GM18520 (cell line): ENCODE measurements around the gene MYH9.
"Not testable (repeated sequence)": the region's sequence is repeated elsewhere in the genome, so short reads cannot be mapped to it uniquely, and the experiment has no call there.

Source experiments
- ATAC-seq: cut with Tn5 transposase; IDR thresholded peaks from one replicate; pipeline ENCODE4 v1.9.1; 2021; ENCODE audit not compliant: unreplicated experiment

Gene MYH9

DNA sequence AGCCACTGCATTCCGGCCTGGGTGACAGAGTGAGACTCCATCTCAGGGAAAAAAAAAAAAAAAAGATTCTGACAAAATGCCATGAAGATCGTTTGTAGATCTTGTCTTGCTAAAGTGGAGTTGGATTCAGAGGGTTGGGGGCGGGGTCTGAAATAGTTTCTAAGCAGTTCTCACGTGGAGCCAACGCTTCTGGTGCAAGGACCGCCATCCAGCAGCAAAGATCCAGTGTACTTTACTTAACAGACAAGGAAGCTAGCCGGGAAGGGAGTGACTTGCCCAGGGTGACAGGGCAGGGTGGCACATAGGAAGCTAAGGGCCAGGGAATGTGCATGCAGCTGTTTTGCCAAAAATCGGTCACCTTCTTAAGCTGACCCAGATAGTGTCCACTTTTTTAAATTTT is 107.4 kb downstream of the MYH9 start:
- no peak for ATAC-seq

DNA sequence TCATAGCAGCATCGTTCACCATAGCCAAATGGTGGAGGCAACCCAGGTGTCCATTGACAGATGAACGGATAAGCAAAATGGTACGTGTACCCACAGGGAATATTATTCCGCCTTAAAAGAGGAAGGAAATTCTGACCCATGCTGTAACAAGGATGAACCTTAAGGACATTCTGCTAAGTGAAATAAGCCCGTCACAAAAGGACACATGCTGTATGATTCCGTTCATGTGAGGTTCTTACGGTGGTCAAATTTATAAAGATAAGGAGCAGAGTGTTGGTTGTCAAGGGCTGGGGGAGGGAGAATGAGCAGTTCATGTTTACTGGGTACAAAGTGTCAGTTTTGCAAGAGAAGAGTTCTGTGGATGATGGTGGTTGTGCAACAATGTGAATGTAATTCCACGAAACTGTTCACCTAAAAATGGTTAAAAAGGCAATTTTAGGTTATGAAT is 108.5 kb downstream of the MYH9 start:
- ATAC-seq = no peak

DNA sequence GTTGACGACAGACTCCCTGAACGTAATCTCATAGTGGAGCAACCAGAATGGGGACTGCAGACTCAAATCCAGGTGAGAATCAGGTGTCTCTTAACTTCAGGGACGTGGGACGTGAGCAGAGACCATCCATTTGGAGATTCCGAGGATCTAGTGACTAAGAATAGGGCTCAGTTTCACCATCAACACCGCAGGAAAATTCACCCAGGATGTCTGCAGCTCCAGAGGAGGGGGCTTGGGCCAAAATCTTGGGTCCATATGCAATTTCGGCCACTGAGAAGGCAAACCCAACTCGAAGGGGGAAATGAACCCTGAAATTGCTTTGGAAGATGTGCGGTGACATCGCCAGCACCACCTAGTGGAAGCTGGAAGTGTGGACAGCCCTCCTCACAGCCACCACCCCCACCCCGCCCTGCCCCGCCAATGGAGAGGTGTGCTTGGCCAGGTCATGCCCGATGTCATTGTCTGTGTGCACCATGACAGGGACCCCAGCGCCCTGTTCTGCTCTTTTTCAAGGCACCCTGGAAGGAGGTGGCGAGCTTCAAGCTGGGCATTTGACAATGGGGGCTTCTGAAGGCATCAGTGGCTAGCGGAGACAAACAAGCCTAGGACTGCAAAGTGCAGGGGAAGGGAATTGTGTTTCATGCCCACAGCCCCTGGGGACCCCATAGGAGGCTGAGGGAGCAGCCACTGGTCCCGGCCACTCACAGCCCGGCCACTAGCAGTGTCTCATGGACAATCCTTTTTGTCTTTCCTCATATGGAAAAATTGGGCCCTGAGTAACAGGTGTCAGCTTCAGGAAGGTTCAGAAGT is 110.1 kb downstream of the MYH9 start:
- no peak for ATAC-seq

DNA sequence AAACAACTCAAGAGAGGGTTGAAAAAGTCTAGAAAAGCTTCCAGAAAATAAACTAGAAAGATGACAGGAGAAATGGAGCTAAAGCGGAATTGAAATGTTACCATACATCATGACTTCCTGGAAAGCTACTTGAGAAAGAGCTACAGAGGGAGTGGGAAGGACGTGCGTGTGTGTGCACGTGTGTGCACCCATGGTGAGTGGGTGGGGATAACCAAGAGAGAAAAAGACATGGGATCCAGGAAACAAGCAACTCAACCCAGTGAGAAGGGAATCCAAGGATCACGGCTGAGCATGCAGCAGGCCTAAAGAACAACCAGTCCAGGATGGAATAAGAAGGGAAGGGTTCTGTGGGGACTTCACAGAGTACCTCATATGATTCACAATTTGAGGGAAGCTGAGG is 113.2 kb downstream of the MYH9 start:
- no peak for ATAC-seq

DNA sequence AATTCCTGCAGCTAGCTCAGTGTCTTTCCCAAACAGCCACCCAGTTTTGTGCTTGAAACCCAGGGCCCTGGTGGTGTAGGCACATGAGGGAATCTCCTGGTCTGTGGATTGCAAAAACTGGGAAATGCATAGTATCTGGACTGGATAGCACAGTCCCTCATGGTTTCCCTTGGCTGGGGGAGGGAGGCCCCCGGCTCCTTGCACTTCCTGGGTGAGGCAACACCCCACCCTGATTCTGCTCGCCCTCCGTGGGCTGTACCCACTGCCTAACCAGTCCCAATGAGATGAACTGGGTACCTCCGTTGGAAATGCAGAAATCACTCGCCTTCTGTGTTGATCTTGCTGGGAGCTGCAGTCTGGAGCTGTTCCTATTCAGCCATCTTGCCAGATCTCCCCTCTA is 115.8 kb downstream of the MYH9 start:
- ATAC-seq = not testable (repeated sequence)

DNA sequence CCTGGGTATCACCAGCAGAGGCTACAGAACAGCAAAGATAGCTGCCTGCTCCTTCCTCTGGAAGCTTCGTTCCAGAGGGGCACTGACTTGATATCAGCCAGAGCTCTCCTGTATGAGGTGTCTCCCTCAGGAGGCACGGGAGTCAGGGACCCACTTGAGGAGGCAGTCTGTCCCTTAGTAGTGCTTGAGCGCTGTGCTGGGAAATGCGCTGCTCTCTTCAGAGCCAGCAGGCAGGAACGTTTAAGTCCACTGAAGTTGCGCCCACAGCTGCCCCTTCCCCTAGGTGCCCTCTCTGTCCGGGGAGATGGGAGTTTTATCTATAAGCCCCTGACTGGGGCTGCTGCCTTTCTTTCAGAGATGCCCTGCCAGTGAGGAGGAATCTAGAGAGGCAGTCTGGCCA is 116.5 kb downstream of the MYH9 start:
- ATAC-seq = not testable (repeated sequence)

DNA sequence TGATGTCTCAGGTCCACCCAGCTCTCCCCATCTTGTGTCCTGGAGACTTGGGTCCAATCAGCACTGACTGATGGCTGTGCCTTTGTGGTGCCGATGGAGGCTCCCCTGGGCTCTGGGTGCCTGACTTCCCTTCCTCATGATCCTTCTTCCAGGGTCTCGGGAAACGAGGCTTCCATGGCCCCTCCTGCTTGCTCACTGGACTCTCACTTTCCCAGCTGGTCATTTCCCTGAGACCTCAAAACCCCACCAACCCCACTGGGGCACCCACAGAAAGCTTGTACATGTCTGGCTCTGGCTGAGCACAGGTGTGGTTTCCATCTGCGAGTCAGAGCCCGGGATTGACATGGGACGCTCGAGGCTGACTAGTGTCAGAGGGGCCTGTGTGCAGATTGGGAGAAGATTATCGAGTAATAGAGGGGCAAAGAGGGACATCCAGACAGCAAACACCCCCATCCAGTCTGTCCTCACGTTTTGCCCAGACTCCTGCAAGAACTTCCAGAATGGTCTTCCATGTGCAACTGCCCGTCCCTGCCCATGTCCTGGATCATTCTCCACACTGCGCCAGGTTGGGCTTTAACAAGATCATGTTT is 119.8 kb downstream of the MYH9 start:
- ATAC-seq = no peak

DNA sequence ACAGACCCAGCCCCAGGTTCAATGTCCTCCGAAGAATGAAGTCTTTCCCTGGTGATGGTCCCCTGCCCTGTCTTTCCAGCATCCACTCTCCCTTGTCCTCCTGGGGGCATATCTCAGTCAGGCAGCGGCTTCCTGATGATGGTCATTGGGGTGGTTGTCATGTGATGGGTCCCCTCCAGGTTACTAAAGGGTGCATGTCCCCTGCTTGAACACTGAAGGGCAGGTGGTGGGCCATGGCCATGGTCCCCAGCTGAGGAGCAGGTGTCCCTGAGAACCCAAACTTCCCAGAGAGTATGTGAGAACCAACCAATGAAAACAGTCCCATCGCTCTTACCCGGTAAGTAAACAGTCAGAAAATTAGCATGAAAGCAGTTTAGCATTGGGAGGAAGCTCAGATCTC is 120.7 kb downstream of the MYH9 start:
- no peak for ATAC-seq

DNA sequence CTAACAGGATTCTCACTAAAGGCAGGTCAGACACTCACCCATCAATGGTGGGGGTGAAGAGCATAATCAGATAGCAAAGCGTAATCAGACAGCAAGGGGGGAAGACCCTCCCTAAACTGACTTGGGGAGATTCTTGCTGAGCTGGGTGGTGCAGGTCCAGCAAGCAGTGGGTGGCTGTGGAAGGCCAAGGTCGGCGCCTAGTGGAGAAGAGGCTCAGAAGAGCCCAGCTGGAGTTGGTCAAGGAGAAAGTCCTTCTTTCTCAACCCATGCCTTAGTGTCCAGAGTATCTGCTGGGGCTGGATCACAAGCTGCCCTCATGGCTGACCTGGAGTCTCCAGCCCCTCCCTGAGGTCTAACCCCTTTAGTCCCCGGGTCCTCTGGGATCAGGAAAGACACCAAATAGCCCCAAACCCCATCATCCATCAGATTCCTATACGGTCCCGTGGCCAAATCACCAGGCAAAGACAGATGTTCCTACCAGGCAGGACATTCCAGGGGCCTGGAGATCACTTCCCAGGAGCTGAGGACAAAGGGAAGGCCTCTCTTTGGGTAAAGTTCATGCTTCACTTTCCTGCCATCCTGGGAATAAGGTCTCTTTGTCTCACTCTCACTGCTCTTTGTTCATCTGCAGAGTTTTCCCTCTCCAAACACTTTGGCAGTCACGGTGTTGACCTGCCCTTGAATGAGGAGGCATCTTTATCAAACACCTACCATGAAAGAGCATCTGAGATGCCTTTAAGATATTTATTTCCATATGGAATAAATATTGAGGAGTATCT is 123.7 kb downstream of the MYH9 start:
- ATAC-seq = not testable (repeated sequence)

DNA sequence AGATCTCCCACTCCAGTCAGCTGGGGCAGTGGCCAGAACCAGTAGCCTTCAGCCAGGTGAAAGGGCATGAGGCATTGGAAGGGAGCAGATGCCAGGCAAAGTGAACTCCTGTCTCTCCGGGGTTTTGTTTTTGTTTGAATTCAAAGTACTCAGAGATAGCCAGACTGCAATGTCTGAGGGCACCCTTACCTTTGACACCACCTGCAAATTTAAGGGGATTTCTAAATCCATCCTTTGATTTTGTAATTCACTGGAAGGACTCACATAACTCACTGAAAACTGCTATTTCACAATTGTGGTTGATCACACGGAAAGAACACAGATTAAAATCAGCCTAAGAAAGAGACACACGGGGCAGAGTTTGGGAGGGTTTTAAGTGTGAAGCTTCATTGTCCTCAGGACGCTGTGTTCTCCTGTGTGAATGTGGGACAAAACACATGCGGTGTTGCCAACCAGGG is 124.5 kb downstream of the MYH9 start:
- not testable (repeated sequence) for ATAC-seq

DNA sequence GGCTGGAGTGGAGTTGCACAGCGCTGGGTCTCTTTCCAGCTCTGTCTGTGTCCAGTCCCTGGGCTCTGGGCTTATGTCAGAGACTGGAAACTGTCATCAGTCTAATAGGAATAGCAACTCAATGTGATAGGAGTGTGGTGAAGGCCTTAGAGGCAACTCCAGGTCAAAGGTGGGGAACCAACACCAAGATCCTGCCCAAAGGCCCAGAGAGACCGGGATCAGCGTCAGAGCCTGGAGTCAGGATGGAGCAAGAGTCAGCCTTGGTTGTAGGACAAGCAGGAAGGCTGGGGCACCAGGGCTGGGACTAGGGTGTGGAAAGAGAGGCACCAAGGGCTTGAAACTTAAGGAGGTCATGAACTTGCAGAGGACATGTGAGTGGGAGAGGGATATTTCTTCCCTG is 125.5 kb downstream of the MYH9 start:
- ATAC-seq = not testable (repeated sequence)

DNA sequence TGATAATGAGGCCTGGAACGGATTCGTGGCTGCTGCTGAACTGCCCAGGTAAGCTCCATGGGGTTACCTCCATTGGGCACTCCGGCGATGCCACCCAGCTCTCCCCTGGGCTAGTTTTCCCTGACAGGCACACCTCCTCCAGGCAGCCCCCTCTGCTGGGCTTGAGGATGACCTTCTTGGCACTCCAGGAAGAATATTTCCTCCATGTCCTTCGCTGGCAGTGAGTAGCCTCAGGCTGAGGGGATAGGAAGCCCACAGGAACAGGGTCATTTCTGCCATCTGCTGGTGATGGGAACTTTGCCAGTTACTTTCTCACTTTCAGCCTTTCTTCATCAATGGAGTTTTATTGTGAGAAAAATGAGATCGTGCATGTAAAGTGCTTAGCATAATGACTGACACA is 126.1 kb downstream of the MYH9 start:
- not testable (repeated sequence) for ATAC-seq

DNA sequence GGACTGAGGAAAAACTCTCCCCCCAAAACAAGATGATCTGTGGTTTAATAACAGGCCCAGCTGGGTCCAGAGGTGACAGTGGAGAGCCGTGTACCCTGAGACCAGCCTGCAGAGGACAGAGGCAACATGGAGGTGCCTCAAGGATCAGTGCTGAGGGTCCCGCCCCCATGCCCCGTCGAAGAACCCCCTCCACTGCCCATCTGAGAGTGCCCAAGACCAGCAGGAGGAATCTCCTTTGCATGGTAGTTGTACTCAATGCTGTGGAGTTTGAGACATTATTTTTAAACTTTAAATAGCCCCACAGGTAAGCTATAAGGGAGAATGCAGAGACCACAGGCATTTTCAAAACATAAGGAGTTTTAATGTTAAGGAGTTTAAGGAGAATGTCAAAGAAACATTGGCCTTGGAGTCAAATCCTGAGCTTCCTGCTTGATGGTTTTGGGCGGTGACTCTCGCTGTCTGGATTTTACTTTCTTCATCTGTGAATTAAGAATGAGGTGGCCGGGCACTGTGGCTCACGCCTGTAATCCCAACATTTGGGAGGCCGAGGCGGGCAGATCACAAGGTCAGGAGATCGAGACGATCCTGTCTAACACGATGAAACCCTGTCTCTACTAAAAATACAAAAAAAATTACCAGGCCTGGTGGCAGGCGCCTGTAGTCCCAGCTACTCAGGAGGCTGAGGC is 128.0 kb downstream of the MYH9 start:
- no peak for ATAC-seq

DNA sequence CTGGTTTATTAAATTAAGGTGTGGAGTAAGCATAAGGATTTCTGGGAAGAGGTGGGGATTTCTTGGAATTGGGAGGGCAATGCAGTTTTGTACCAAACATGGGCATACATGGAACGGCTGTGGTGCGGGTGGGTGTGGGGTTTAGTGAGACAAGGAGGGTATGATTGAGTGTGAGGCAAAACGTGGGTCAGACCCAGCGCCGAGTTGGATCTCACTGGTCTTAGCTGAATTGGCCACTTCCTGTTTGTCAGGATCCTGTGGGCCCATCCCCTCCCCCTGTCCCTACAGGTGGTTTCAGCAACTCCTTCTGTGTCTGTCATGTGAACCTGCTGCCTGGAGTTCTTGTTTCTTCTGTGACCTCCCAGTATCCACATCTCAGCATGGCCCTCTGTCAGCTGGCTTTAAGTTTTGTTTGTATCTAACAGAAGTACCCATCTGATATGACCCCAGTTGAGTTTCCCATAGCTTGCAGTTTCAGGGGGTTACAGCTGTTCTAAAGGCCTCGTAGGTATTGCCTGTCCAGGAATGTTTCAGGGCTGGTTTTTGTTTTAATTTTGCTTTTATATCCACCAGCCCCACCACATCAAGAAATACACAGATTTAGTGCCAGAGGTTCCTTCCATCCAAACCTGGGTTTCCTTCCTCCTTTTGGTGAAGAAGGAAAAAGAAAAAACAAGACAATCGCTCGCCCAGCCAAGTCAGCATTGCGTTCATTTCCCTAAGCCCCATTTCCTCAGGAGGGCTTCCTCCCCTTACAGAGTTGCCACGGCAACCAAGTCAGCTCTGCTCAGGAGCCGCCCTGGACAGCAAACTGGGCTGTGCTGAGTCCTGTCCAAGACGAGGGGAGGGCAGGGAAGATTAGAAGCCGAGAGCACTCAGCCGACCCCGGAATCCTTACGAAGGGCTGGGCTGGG is 128.8 kb downstream of the MYH9 start:
- ATAC-seq = no peak

DNA sequence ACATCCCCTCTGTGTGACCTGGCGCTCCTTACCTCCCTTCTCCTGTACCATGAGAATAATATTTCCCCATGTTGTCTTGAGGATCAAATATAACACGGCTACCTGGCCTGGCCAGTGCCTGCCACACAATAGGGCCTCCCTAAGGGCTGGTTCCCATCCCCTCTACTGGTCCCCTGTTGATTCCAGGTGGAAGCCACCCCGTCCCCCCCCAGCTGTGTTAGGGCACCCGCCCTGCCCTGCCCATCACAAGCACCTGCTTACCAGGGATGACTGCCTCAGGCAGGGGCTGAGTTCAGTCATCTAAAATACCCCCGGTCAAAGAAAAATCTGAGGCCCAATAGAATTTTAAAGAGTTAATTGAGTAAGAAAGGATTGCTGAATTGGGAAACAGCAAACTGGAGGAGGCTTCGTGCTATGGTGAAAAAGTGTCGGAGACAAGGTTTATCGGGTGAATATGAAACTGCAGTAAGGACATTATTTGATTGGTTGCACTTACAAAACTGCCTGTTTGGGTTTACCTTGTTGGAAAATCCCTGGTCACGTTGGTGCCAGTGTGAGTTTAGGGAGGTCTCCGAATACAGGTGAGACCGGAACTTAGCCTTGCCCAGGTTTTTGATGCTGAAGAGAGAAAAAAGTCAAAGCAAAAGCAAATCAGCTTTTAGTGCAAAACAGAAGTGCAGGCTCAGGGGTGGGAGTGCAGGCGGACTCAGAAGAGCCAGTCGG is 129.7 kb downstream of the MYH9 start:
- ATAC-seq = no peak

DNA sequence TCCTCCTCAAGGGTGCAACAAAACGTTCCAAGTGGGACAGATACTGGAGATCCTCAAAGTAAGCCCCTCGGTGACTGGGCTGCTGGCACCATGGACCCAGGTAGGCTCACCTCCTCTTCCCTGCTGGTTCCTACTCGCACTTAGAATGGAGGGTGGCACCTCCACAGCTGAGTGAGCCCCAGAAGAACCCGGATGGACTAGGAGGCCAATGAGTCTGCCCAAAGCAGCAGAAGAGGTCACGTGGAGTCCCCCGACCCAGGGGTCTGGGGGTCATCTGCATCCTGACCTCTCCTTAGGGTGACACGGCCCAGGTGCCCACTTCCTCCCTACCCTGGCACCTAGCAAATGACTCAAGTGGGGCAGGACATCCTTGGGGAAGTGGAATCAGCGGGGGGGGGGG is 130.5 kb downstream of the MYH9 start:
- ATAC-seq = no peak

DNA sequence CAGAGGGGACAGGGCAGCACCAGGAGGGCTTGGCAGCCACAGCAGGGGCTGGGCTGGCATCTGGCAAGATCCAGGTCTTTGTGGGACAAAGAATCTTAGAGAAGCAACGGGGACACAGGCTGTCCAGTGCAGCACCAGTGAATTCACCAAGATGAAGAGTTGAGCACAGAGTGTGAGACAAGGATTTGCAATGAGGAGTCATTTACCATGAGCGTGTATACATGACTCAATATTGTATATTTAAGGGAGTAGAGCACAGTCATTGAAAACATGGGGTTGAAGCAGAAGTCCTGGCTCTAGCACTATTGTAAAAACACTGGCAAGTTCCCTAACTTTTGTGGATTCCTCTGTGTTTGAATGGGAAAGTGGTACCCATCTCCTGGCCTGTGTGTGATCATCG is 131.3 kb downstream of the MYH9 start:
- ATAC-seq = no peak

DNA sequence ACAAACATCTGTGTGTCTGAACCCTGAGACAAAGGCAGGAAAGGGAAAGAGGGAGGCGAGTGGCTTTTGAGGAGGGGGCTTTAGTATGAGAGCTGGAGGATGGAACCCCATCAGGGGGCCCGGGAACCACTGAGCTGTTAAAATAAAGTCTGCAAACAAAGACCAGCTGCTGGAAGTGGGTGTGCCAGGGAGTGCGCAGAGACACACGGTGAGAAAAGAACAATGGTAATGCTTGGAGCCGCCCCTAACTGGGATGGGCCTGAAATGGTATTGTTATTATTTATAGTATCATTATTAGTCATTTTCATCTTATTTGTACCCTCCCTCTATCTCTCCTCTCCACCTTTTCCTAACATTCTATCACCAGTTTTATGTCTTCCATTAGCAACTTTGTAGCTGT is 132.2 kb downstream of the MYH9 start:
- ATAC-seq = not testable (repeated sequence)
